Measurements from ENCODE around the gene SLC6A9.

SLC6A9 gene

DNA sequence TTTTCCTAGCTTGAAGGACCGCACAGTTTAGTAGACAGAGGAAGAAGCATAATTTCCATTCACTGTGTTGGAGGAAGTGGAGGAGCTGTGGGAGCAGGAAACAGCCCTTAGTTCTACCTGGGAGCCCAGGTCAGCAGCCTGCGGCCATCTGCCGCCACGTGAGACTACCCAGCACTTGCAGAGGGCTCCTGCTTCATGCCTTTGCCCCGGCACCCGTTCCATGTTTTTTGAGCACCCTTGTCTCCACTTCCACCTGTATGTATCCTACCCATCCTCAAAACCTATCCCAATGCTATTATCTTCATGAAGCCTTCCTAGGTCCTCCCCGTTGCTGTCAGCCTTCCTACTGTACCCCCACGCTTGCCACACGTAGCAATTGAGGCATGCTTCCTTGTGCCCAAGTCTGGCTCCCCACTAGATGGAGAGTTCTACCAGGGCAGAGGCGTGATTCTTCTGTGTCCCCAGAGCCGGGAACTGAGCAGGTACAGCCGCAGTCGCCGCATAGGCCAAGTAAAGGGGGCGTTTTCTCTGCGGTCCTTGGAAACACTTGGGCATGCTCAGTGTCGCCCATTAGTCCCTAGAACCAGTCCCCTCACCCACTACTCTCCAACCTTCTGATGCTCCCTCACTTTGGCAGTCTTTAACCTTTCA lies 1.9 kb downstream of the SLC6A9 start:
- no peak for DNase-seq (ENCODE audit: low read depth)

DNA sequence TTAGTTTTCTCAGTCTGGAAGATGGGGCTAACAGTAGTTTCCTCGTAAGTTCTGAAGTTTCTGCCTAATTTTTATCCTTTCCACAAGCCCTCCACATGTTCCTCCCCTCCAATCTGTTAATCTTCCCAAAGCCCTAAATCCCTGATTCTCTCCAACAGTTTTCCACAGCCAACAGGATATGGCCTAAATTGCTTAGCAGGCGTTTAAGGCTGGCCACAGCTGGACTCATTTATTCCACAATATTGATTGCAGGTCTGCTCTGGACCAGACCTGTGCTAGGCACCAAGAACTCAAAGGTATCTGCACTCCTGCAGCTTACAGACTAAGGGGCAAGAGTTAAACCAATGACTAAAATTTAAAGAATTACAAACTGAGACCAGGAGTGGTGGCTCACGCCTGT lies 3.9 kb downstream of the SLC6A9 start:
- no peak for DNase-seq (ENCODE audit: low read depth)

DNA sequence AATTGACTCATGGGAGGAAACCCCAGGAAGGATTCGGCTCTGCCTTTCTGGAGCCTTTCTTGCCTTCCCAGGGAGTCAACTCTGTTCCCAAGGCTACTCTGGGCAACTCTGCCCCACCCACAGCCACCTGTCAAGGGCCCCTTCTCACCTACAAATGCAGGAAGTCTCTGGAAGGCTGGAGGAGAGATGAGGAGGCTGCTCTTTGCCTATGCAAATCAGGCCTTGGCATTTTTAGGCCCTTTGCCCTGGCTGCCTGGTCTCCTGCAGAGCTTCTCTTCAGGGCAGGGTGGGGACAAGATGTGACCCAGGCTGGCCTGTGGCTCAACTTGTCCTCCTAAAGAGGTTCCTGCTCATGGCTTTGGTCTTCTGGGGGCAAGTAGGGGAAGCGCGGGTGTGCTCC lies 5.4 kb downstream of the SLC6A9 start:
- DNase-seq (ENCODE audit: low read depth): no peak

DNA sequence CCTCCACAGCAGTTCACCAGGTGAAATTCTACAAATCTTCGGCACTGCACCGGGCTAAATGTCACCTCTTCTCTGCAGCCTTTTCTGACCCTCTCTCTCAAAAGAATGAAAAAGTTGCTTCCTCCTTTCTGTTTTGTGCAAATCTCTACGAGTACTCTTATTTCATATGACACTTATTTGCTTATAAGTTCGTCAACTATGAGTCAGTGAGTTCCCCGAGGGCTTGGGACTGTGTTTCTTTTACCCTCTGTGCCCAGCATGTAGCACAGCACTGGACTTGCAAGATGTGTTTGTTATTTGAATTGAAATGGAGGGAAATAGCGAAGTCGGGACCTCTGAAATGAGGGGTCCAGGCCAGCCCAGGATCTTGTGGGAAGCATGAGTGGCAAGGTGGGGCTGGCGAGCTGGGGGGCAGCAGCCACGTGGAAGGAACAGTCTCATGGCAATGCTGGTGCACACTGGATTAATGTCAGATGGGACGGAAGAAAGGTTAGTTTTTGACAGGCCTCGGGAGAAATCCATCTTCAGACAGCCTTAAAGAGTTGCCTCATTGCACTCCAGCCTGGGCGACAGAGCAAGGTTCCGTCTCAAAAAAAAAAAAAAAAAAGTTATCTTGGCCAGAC lies 6.2 kb downstream of the SLC6A9 start:
- no peak for DNase-seq (ENCODE audit: low read depth)

DNA sequence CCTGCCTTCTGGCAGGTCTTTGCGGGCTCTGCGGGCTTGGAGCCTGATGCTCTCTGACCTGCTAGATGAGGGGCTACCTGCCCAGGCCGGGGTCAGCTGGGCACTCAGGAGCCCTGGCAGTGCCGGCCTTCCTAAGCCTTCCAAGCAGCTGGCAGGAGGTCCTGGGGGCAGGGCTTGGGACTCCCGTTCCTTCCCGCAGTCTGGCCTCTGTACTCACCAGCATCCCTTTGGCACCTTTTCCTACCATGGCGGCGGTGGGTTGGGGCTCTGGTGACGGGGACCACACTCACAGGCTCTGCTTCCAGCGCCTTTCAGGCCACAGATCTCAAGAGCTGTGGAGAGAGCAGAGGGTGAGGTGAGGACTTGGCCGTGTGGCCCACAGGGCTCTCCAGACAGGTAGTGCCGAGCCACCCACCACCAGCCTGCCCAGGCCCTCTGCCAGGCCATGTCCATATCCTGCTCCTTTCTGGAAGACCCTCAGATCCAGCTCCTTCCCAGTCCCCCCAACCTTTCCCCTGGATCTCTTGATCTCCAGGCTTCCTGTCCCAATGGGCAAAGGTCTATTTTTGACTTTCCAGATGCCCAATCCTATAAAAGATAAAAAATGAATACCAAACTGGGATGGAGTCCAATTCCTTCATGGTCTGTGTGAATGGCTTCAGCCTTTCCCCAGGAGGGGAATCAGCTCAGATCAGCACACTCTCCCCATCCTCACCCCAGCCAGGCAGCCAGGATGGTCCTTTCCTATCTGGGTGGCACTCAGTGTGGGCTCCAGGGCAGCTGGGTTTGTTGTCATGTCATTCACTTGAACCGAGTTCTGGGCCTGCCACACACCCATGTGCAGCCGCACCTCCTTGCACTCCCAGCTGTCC lies 7.0 kb downstream of the SLC6A9 start:
- no peak for DNase-seq (ENCODE audit: low read depth)

DNA sequence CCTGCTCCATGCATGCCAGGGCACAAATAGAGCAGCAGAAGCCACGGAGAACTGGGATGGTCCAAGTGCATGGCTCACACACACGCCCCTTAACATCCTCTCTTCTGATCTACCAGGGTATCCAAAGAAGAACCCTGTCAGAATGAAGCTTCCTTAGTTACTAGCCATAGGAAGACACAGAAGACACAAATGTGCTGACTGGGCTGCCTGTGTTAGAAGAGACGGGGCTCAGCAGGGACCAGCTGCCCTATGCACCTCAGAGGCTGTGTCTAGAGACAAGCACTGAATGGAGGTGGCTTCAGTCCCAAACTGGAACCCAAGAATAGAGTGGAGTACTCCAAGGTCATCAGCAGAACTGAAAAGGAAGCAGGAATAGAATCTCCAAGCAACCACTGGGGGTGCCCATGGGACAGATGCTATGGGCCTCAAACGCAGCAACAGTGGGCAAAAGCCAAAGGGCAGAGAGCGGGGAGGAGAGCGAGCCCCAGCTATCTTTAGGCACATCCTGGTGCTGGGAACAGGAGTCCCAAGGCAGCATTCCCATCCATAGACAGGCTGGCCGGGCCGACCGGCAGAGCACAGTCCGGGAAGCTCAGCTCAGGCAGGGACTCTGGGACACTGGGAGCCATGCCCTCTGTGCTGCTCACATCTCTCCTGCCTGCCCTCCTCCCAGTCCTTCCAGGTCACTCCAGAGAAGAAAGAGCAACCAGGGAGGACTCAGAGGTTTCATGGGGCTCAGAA lies 9.5 kb downstream of the SLC6A9 start:
- no peak for DNase-seq (ENCODE audit: low read depth)

DNA sequence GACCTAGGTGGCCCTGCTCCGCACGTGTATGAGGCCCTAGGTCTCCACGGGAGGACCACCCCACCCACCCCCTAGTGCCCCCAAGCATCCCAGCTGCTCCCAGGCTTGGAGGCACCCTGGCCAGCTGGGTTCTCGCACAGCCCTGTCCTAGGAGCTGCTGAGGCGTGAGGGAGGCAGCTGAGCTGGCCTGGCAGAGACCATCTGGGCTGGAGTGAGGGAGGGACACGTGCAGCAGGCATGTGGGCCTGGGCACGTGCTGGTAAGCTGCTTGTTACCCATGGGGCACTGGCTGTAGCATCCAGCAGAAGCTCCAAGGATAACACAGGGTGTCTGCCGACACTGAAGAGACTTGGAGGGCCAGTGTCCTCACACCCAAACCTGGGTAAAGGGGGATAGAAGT lies 10.1 kb downstream of the SLC6A9 start:
- DNase-seq (ENCODE audit: low read depth): no peak

DNA sequence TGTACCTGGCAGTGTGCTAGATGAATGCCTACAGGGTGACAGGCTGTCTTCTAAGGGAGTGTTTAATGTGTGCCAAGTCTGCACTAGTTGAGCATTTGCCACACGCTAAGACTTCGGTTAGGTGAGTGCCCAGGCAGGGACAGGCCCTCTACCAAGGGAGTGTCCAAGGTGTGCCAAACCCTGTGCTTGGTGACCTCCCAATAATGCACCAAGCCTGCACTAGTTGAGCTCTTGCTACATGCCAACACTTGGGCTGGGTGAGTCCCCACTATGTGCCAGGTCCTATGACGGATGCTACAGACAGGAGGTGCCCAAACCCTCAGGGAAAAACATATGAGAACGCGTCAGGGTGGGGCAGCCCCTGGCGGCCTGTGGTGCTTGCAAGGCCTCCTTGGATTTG lies 10.8 kb downstream of the SLC6A9 start:
- DNase-seq (ENCODE audit: low read depth): no peak

DNA sequence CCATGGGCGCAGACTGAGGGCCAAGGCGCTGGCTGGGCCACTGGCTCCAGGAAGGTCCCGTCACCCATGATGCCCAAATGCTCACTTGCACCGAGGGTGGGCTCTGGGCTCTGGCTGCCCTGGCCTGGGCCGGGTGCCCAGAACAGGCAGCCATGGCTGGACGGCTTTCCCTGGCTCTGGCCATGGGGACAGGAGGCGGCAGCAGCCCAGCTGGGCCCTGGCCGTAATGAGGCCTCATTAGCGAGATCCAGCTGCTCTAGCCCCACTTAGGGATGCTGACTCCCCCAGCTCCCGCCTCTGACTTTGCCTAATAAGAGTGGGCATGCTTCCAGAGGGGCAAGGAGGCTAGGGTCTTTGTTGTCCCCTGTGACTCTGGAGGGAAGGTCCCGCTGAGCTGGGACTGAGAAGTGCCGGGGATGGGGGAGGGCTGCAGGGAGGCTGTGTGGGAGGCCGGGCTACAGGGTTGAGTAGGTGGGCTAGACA lies 11.8 kb downstream of the SLC6A9 start:
- no peak for DNase-seq (ENCODE audit: low read depth)

DNA sequence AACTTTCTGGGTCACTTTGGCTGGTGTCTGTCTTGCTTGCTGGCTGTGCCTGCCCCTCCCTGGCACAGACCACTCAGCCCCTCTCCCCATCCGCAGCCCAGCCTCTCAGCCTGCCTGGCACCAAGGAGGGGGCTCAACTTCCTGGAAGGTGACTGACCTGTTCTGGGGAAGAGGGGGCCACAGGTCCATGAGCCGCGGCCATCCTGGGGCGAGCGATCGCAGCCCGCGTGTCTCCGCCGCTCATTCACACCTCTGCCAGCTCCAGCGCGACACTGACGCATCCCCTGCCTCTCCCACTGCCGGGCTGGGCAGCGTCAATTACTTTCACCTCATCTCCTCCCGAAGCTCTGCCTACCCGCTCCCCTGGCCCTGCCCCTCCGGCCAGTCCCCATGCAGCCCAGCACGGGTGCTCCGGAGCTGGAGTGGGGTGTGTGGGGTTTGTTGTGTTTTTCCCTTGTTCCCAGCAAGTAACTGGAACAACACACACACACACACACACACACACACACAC lies 14.3 kb downstream of the SLC6A9 start:
- DNase-seq (ENCODE audit: low read depth): no peak

DNA sequence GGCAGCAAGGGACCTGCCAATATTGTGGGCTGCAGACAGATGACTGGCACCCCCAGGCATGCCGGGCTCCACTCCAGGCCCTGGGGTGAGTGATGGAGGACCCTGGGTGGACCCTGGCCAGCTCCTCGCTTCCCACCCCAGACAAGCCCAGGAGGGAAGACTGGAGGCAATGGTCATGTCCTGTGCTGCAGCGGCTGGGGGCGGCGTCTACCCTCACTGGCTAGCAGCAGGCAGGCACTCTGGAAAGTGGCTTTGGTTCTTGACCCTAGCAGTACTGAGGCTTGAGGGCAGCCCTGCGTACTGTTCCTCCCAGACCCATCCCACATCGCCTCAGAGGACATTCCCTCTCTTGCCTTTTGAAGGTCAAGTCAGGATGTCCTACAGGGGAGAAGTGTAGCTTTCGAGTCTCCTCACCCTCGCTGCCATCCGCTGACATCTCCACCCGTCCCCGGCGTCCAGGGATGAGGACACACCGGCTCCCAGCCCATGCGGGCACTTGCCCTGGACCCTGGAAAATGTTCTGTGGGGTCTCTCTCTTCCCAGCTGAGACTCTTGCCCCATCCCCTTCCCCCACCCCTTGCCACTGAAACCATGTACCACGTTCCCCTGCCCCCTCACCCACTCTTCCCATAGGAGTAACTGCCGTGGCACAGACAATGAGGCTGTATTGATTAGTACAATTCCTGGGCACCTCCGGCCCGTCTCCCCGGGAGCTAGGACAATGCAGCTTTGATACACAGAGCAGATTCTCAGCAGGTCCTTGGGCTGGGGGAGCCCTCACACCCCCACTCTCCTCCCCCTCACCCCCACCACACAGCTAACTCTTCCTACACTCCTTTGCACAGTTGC lies 15.0 kb downstream of the SLC6A9 start:
- DNase-seq (ENCODE audit: low read depth): no peak

DNA sequence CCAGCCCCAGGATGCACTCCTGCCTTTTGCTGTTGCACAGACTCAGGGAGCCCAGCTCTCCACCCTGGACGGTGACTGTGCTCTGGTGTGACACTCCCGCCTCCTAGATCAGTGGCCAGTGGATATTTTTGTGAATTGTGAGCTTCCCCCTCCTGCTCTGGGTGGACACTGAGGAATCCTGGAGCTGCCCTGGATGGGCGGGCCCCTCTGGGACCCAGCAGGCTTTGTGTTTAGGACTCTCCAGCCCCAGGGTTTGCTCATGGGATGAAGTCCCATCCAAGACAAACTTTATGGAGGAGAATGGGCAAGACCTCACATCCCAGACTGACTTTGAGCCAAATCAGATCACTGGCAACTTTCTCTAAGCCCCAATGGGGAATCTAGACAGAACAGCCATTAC lies 16.1 kb downstream of the SLC6A9 start:
- no peak for DNase-seq (ENCODE audit: low read depth)

DNA sequence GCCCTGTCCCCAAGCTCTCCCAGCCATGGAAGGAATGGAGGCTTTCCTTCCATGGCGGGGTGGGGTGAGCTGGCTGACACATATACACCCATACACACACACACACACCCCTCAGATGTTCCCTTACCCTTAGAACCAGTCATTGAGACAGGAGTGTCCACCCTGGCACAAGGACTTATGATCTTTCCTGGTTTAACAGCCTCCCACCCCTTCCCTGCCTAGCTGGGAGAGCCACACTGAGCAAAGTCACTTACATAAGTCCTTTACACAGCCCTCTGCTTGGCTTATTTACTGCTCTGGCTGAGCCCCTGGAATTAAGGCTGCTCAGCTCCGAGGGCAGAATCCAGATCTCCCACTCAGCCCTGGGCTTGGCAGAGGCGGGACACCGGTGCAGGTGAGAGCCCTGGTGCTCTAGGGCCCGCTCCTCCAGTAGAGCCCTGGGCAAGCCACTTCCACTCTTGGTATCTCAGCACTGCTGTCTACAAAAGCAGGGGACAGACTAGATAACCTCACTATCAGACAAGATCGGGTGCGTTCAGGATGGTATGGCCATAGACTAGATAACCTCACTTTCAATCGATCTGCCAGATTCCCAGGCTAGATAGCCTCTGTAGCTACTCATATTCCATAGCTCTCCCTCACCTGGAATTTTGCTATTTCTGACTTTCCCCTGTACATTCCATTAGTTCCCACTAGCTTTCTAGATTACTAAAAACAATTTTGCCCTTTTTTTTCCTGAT lies 16.7 kb downstream of the SLC6A9 start:
- DNase-seq (ENCODE audit: low read depth): no peak

DNA sequence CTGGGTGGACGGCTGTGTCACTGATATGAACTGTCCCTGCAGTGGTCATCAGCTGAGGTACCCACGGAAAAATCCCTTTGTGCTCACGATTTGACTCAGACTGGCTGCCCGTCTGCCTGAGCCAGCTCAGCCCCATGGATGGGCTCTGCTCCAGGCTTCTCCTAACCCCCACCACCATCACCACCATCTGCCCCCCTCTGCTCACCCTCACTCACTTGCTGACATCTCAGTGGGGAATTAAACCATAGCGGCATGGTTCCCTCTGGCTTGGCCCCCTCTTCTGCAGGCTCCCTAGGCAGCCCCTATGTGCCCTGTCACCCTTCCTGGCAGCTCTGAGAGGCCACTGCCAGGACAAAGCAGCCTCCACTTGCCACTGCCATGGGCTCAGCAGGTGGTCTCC lies 17.3 kb downstream of the SLC6A9 start:
- no peak for DNase-seq (ENCODE audit: low read depth)

DNA sequence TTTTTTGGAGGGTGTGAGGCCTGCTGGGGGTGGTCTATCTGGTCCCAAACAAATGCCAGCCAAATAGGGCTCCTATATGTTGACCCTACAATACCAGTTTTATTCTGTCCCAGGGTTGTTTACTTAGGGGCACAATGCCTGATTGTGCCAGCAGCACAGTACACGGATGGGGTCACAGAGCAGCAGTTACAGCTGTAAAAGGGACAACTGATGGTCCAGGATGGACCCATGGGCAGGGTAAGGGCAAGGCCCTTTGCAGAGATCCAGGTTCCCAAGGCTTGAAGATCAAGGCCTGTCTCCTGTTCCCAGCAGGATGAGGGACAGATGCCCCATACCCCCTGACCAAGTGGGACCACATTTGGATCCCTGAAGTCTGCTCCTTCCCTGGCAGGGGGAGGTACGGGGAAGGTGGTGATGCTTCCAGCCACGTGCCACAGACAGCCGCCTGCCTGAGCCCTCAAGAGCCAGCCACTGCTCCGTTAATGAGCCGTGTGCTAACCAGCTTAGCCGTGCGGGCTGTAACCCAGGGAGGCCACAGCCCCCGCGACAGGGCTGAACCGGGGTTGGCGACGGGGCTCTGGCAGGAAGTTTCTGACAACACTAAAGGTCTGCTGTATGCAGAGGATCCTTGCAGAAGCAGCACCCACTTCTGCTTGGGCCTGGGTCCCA lies 18.2 kb downstream of the SLC6A9 start:
- DNase-seq (ENCODE audit: low read depth): no peak

DNA sequence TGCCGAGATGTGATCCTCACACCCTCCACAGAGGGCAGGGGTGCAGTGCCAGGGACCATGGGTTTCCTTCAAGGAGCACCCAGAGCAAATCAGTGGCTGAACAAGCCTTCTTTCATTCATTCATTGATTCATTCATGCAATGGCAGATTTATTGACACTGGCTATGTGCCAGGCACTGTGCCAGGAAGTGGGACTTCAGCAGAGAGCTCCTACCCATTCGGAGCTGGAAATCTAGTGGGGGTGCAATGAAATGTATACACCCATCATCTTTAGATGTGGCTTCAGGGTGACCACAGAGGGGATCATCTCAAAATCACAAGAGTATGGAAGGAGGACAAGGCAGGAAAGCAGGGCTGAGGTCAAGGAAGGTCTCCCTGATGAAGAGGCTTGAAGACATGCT lies 18.9 kb downstream of the SLC6A9 start:
- DNase-seq (ENCODE audit: low read depth): no peak

DNA sequence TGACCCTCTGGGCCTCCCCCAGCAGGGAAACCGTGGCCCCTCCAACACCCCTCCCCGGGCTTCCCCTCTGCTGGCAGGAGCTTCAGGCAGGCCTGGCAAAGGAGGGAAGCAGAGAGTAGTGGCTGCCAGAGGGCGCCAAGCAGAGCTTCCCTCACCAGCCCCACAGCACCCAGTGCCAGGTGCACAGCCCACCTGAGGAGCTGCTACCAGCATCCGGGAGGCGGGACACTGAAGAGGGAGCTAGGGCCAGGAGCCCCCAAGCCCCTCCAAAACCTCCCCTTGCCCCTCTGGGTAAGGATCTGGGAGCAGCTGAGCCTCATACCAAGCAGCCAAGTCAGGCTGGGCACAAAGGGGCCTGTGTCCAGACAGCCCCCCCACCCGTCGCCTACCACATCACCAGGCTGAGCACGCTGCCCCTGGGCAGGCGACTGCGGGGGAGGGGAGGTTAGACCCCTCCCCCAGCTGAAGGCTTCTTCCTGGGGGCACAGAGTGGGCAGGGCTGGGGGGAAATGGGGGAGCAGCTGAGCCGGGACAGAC lies 20.3 kb downstream of the SLC6A9 start:
- no peak for DNase-seq (ENCODE audit: low read depth)

DNA sequence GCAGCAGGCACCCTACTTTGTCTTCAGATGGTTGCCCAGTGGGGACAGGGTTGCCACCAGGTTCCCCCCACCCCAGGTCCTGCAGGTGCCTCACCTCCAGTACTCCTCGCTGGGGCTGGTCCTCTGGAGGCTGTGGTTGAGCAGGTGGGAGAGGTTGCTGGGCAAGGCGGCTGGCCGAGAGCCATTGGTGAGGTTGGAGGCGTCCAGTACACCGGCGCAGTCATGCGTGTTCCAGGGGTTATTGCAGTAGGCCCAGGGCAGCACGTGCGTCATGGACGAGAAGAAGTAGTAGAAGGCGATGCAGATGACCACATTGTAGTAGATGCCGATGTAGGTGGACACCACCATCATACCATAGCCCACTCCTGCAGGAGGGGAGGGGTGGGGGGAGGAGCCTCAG lies 23.0 kb downstream of the SLC6A9 start:
- DNase-seq (ENCODE audit: low read depth): no peak

DNA sequence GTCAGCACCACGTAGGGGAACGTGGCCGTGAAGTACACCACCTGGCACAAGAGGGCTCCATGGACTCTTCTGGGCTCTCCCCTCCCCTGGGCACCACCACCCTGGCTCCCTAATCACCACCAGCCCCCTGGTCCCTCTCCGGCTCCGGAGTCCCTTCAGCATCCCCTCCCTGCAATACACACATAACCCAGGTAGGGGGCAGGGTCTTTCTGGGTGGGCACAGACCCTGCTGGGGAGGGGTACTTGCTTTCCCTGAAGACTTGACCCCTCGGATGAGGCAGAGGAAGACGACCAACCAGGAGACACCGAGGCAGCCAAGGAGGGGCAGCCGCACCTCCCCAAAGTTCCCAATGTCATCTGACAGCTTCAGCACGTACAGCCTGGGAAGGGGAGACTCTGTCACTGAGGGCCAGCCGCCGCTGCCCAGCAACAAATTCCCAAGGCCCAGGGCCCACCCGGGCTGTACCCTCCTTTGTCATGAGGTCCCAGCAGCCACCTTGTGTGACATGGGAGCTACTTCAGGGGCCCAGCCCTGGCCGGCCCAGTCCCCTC lies 28.6 kb downstream of the SLC6A9 start:
- no peak for DNase-seq (ENCODE audit: low read depth)

Data from stimulated activated CD8-positive, alpha-beta memory T cell treated with anti-CD3 and anti-CD28 coated beads, Interleukin-4, amount 100 ng/mL, for 24 hours (primary cell).